Measurements from ENCODE around the gene FOXK2. TPM values are rescaled to one million over a fixed set of nuclear protein-coding genes. Genes with fewer than 3 reads are reported as not detected.
A peak's percentile ranks its signal among the peaks of the same experiment; 100 is the strongest.

Gene FOXK2
- total RNA-seq, 1 experiment from 2014 or later, result 72.0 TPM

GRCh38 chr17:82599674-82600661 is 80.4 kb downstream of the FOXK2 start:
- Histone ChIP-seq H3K23me2 (ENCODE audit: insufficient read length, low read depth, low read length, poor library complexity, severe bottlenecking) (no peaks in the 10 kb centered on the region), H2AK5ac (ENCODE audit: insufficient read length, low read length) (no peak overlapping the region), H3K18ac (ENCODE audit: insufficient read length, low read depth, low read length) (no peak overlapping the region), H2BK12ac (ENCODE audit: insufficient read length, low read depth, low read length) (no peak overlapping the region), H3K4me1 (ENCODE audit: insufficient read depth, low read length) (no peaks in the 10 kb centered on the region), H3T11ph (ENCODE audit: low read length) (no peak overlapping the region), H2BK5ac (ENCODE audit: insufficient read length, low read length) (no peak overlapping the region), H3K4ac (ENCODE audit: low read depth, low read length) (no peak overlapping the region), H2BK120ac (ENCODE audit: low read depth, low read length, poor library complexity, severe bottlenecking) (no peak overlapping the region), H2AFZ (ENCODE audit: low read length) (no peak overlapping the region), H3K9ac (ENCODE audit: extremely low read depth, insufficient read length, low read length) (no peak overlapping the region), H2BK15ac (ENCODE audit: low read depth, low read length) (no peak overlapping the region), H3K23ac (ENCODE audit: insufficient read length, low read depth, low read length) (no peak overlapping the region), H3K79me2 (ENCODE audit: insufficient read depth, low read length) (no peaks in the 10 kb centered on the region), H3K79me1 (ENCODE audit: insufficient read depth, low read depth, low read length, poor library complexity, severe bottlenecking) (no peaks in the 10 kb centered on the region), H3K27ac (ENCODE audit: insufficient read length, low read depth, low read length) (no peak overlapping the region), H3K4me2 (ENCODE audit: insufficient read depth, insufficient read length, low read length) (no peak overlapping the region), H4K5ac (ENCODE audit: insufficient read length, low read depth, low read length) (no peak overlapping the region), H3K9me3 (ENCODE audit: control insufficient read depth, low read depth, low read length) (no peaks in the 10 kb centered on the region), H3K14ac (ENCODE audit: insufficient read depth, low read length) (no peak overlapping the region), H2BK20ac (ENCODE audit: low read depth, low read length, poor library complexity, severe bottlenecking) (no peak overlapping the region), H4K20me1 (ENCODE audit: control insufficient read depth, insufficient read depth, insufficient read length) (peaks cover 3% of the 10 kb centered on the region), H4K91ac (ENCODE audit: insufficient read length, low read depth, low read length) (no peak overlapping the region), H3K56ac (ENCODE audit: insufficient read length, low read depth, low read length) (no peak overlapping the region), H4K8ac (replicated peaks; ENCODE audit: insufficient read length, low read depth, low read length) (no peak overlapping the region), H3K27me3 (ENCODE audit: insufficient read depth, low read length) (no peaks in the 10 kb centered on the region)
- H3K4me1 Mint-ChIP-seq, result peaks cover 2 to 4% of the 10 kb centered on the region in 2 experiments; a peak in 2 of 4 replicates
- no peaks in the 10 kb centered on the region for H3K9me3 Mint-ChIP-seq
- no peak overlapping the region for H3K4me3 Mint-ChIP-seq
- no peak for DNase-seq
- H3K36me3 Mint-ChIP-seq (ENCODE audit: insufficient read depth in 1 of 3, low read depth in 3 of 3), result peaks cover 52 to 85% (median 83%) of the 10 kb centered on the region in 3 experiments; a peak in 6 of 7 replicates
- no peaks in the 10 kb centered on the region for H3K27me3 Mint-ChIP-seq (ENCODE audit: low read depth)
- no CpG with 5 or more reads among the region's 26 CpGs for WGBS (ENCODE audit: extremely low coverage, insufficient read length, low lambda C conversion rate)
- peak overlapping the region in 2 of 3 experiments; percentile 24 to 55; a peak in 1 of 7 replicates for H3K27ac Mint-ChIP-seq
- TF ChIP-seq, protein P1, sequence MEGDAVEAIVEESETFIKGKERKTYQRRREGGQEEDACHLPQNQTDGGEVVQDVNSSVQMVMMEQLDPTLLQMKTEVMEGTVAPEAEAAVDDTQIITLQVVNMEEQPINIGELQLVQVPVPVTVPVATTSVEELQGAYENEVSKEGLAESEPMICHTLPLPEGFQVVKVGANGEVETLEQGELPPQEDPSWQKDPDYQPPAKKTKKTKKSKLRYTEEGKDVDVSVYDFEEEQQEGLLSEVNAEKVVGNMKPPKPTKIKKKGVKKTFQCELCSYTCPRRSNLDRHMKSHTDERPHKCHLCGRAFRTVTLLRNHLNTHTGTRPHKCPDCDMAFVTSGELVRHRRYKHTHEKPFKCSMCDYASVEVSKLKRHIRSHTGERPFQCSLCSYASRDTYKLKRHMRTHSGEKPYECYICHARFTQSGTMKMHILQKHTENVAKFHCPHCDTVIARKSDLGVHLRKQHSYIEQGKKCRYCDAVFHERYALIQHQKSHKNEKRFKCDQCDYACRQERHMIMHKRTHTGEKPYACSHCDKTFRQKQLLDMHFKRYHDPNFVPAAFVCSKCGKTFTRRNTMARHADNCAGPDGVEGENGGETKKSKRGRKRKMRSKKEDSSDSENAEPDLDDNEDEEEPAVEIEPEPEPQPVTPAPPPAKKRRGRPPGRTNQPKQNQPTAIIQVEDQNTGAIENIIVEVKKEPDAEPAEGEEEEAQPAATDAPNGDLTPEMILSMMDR (conservative IDR thresholded peaks at IDR 0.05), result no peak

Data from H9 (cell line).